Neural cell (in vitro differentiated cells): ENCODE data around the gene OR2J1. TPM values are rescaled to one million over a fixed set of nuclear protein-coding genes. Genes with fewer than 3 reads are reported as not detected.

Experiments used
- H2AFZ ChIP-seq: fragments of 200-600, 300-800 bp; sonication (generic), shearing (Covaris generic); 2 replicates; pipeline ENCODE4 v1.6.0; 2014; ENCODE audit warnings: low read depth, mild to moderate bottlenecking, antibody characterized with exemption, low read length, moderate library complexity
- H3F3A ChIP-seq: fragments of 200-600 bp; shearing (Covaris generic); 2 replicates; pipeline ENCODE4 v1.6.1; 2016; ENCODE audit warnings: mild to moderate bottlenecking, moderate library complexity, mixed read lengths, antibody characterized with exemption, low read length; ENCODE audit not compliant: insufficient read depth, poor library complexity, severe bottlenecking
- H3K27ac ChIP-seq: fragments of 200-600, 300-800 bp; sonication (generic), shearing (Covaris generic); 2 replicates; pipeline ENCODE4 v1.5.1; 2014; ENCODE audit warnings: mild to moderate bottlenecking, low read length, moderate library complexity
- H3K27me3 ChIP-seq: fragments of 300-800, 200-600 bp; sonication (generic), shearing (Covaris generic); 2 replicates; pipeline ENCODE4 v1.6.0; 2014; ENCODE audit warnings: mild to moderate bottlenecking, low read depth, low read length, moderate library complexity; ENCODE audit not compliant: insufficient read depth
- H3K36me3 ChIP-seq: fragments of 300-800, 200-600 bp; sonication (generic), shearing (Covaris generic); 2 replicates; pipeline ENCODE4 v1.5.1; 2014; ENCODE audit warnings: mild to moderate bottlenecking, antibody characterized with exemption, low read length, moderate library complexity; ENCODE audit not compliant: insufficient read depth
- H3K4me2 ChIP-seq: fragments of 300-800, 200-600 bp; sonication (generic), shearing (Covaris generic); 2 replicates; pipeline ENCODE4 v1.6.0; 2014; ENCODE audit warnings: mild to moderate bottlenecking, low read length
- H3K4me3 ChIP-seq: fragments of 300-800, 200-600 bp; sonication (generic), shearing (Covaris generic); 2 replicates; pipeline ENCODE4 v1.5.1; 2014; ENCODE audit warnings: mild to moderate bottlenecking, low read length, moderate library complexity
- H3K79me2 ChIP-seq: fragments of 200-600 bp; shearing (Covaris generic); replicated peaks from 2 replicates; pipeline ENCODE4 v1.6.0; 2014; ENCODE audit warnings: mild to moderate bottlenecking, low read length, moderate library complexity; ENCODE audit not compliant: insufficient read depth
- H3K9ac ChIP-seq: fragments of 300-800, 200-600 bp; sonication (generic), shearing (Covaris generic); 2 replicates; pipeline ENCODE4 v1.6.1; 2016; ENCODE audit warnings: mild to moderate bottlenecking, low read length, mixed read lengths
- H3K9me2 ChIP-seq: fragments of 200-600 bp; shearing (Covaris generic); 2 replicates; pipeline ENCODE4 v1.6.1; 2016; ENCODE audit warnings: mild to moderate bottlenecking, low read length, mixed read lengths; ENCODE audit not compliant: insufficient read depth
- H3K9me3 ChIP-seq: fragments of 200-600, 300-800 bp; sonication (generic), shearing (Covaris generic); 2 replicates; pipeline ENCODE4 v1.6.1; 2016; ENCODE audit warnings: mild to moderate bottlenecking, mixed run types, low read length, moderate library complexity, mixed read lengths
- H4K20me1 ChIP-seq: fragments of 200-600 bp; shearing (Covaris generic); 2 replicates; pipeline ENCODE4 v1.6.1; 2016; ENCODE audit warnings: mild to moderate bottlenecking, mixed run types; ENCODE audit not compliant: insufficient read depth
- CTCF ChIP-seq: fragments of 450-650 bp; IDR thresholded peaks from 2 replicates; pipeline ENCODE4 v1.5.1; 2014; ENCODE audit warnings: antibody characterized with exemption, mild to moderate bottlenecking, moderate library complexity; ENCODE audit not compliant: poor library complexity, severe bottlenecking
- EP300 ChIP-seq: fragments of 450-650 bp; conservative IDR thresholded peaks from 2 replicates; pipeline ENCODE4 v1.6.1; 2014; ENCODE audit warnings: antibody characterized with exemption, mild to moderate bottlenecking, moderate library complexity; ENCODE audit not compliant: poor library complexity, severe bottlenecking
- EZH2 ChIP-seq: fragments of 200-600, 300-800 bp; shearing (Covaris generic), sonication (generic); IDR thresholded peaks from 2 replicates; pipeline ENCODE4 v1.6.1; 2014; ENCODE audit warnings: antibody characterized with exemption, low read length, borderline replicate concordance, mild to moderate bottlenecking; ENCODE audit not compliant: insufficient read depth, poor library complexity, severe bottlenecking
- MXI1 ChIP-seq: fragments of 450-650 bp; conservative IDR thresholded peaks from 2 replicates; pipeline ENCODE4 v1.6.1; 2014; ENCODE audit warnings: antibody characterized with exemption, mild to moderate bottlenecking; ENCODE audit not compliant: poor library complexity, severe bottlenecking
- POLR2AphosphoS5 ChIP-seq: IDR thresholded peaks from 2 replicates; pipeline ENCODE4 v1.6.1; 2012
- RAD21 ChIP-seq: fragments of 450-650 bp; conservative IDR thresholded peaks from 2 replicates; pipeline ENCODE4 v1.6.1; 2014; ENCODE audit warnings: antibody characterized with exemption, mild to moderate bottlenecking, moderate library complexity
- REST ChIP-seq: IDR thresholded peaks from 2 replicates; pipeline ENCODE4 v1.6.1; 2012; ENCODE audit warnings: borderline replicate concordance
- SMC3 ChIP-seq: fragments of 450-650 bp; conservative IDR thresholded peaks from 2 replicates; pipeline ENCODE4 v1.6.1; 2014; ENCODE audit warnings: antibody characterized with exemption, mild to moderate bottlenecking, moderate library complexity; ENCODE audit not compliant: poor library complexity
- TAF1 ChIP-seq: IDR thresholded peaks from 2 replicates; pipeline ENCODE4 v1.6.1; 2012; ENCODE audit warnings: low read depth
- polyA plus RNA-seq: library from polyadenylated mRNA; depleted of rRNA; stranded (reverse); fragments of >200 nt; gene quantifications from 2 replicates; pipeline ENCODE4 v1.2.3, GENCODE V29; 2014

The OR2J1 gene
- polyA plus RNA-seq, 1 donor from 2014 or later, result not detected

- Histone ChIP-seq H3K79me2 (no peaks in the 10 kb centered on the region), H2AFZ (no peak overlapping the region)
These were observed 18.0 kb upstream of the OR2J1 start for GRCh38 chr6:29081312-29081711.

GRCh38 chr6:29082457-29082856 is 16.8 kb upstream of the OR2J1 start:
- Histone ChIP-seq H3K4me2 (no peak overlapping the region), H3K9ac (no peak overlapping the region), H4K20me1 (no peaks in the 10 kb centered on the region), H3K36me3 (no peaks in the 10 kb centered on the region), H3K79me2 (no peaks in the 10 kb centered on the region), H3F3A (no peaks in the 10 kb centered on the region), H3K9me3 (no peaks in the 10 kb centered on the region), H3K27ac (no peak overlapping the region), H3K9me2 (no peaks in the 10 kb centered on the region), H3K27me3 (no peaks in the 10 kb centered on the region), H2AFZ (no peak overlapping the region), H3K4me3 (no peak overlapping the region)
- TF ChIP-seq TAF1 (no peak), EP300 (no peak), SMC3 (no peak), POLR2AphosphoS5 (no peak)

More at GRCh38 chr6:29081312-29081711, 18.0 kb upstream of the OR2J1 start:
- TF ChIP-seq REST, result no peak
- TF ChIP-seq MXI1, result no peak
- TF ChIP-seq CTCF, result no peak
- no peak for TF ChIP-seq RAD21
- no peak for TF ChIP-seq TAF1
- TF ChIP-seq POLR2AphosphoS5, result no peak
- TF ChIP-seq EP300, result no peak
- TF ChIP-seq SMC3, result no peak
- no peak for TF ChIP-seq EZH2
- Histone ChIP-seq H4K20me1 (no peaks in the 10 kb centered on the region), H3F3A (no peaks in the 10 kb centered on the region), H3K27me3 (no peaks in the 10 kb centered on the region), H3K27ac (no peak overlapping the region), H3K9ac (no peak overlapping the region), H3K9me3 (no peaks in the 10 kb centered on the region), H3K9me2 (no peaks in the 10 kb centered on the region), H3K4me2 (no peak overlapping the region), H3K4me3 (no peak overlapping the region), H3K36me3 (no peaks in the 10 kb centered on the region)

- Histone ChIP-seq H3K36me3 (no peaks in the 10 kb centered on the region), H4K20me1 (no peaks in the 10 kb centered on the region), H3K9me2 (no peaks in the 10 kb centered on the region), H3K4me3 (no peak within 1 kb of the TSS), H3F3A (no peaks in the 10 kb centered on the region), H3K9me3 (no peaks in the 10 kb centered on the region), H3K27ac (no peak within 1 kb of the TSS), H3K79me2 (no peaks in the 10 kb centered on the region), H3K4me2 (no peak within 1 kb of the TSS), H3K9ac (no peak within 1 kb of the TSS), H2AFZ (no peak within 1 kb of the TSS), H3K27me3 (no peaks in the 10 kb centered on the region)
- TF ChIP-seq EP300 (no peak), MXI1 (no peak), CTCF (no peak), TAF1 (no peak)
These were observed 12.1 kb upstream of the OR2J1 start, which contains the start of gene OR2B3 for GRCh38 chr6:29087213-29087612. TSS of gene OR2B3 (minus strand) at chr6:29087313. CDS start at chr6:29087248, 65 bp downstream.
